ENCODE data around the gene NELFCD.

Gene NELFCD

DNA sequence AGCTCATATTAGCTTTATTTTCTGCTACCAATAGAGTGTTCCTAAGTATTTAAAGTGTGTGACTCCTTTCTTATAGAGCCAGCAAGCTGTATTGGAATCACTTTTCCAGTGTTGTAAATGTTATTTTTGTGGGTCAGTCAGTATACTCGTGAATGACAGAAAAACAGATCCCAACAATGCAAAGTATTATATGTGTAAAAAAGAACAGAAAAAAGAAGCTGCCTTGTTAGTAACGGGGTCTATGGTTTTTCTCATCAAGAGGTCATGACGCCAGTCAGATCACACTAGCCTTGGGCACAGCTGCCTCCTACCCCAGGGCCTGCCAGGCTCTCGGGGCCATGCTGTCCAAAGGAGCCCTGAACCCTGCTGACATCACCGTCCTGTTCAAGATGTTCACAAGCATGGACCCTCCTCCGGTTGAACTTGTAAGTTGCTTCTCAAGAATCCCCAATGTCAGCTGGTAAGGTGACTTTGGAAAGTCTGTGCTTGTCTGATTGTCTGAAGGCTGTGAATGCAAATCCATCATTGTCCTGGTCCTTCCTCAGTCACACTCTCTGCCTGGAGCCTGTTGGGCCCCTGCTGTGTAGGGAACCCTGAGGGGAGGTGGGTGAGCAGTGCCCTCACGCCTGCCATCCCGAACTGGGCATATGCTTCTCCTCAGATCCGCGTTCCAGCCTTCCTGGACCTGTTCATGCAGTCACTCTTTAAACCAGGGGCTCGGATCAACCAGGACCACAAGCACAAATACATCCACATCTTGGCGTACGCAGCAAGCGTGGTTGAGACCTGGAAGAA is 9.8 kb downstream of the NELFCD start:
- Histone ChIP-seq H3K9me3 (ENCODE audit: insufficient read depth, low read length, severe bottlenecking) (no peaks in the 10 kb centered on the region), H3K4me2 (ENCODE audit: insufficient read depth, low read length) (no peak overlapping the region), H2AFZ (ENCODE audit: low read depth, low read length) (no peak overlapping the region), H3K36me3 (ENCODE audit: insufficient read depth, low read length) (peaks cover 98% of the 10 kb centered on the region), H3K4me3 (ENCODE audit: low read depth in 1 of 2, low read length in 2 of 2) (no peak overlapping the region), H3K4me1 (ENCODE audit: insufficient read depth, low read length) (no peaks in the 10 kb centered on the region), H3K9ac (ENCODE audit: low read depth, low read length) (no peak overlapping the region), H4K20me1 (ENCODE audit: insufficient read depth, low read length) (peaks cover 36% of the 10 kb centered on the region; the same call in 1 of the 2 replicates), H3K27ac (ENCODE audit: low read length) (no peak overlapping the region), H3K27me3 (ENCODE audit: insufficient read depth, low read length, poor library complexity) (no peaks in the 10 kb centered on the region), H3K79me2 (ENCODE audit: insufficient read depth, low read length) (peaks cover 14% of the 10 kb centered on the region)
- no peak for DNase-seq
- no peak for ATAC-seq (ENCODE audit: insufficient read depth, low read depth)
- no peak for TF ChIP-seq EZH2 (IDR thresholded peaks at IDR 0.05; ENCODE audit: borderline replicate concordance, low read depth, low read length, severe bottlenecking)
- TF ChIP-seq, protein P1, sequence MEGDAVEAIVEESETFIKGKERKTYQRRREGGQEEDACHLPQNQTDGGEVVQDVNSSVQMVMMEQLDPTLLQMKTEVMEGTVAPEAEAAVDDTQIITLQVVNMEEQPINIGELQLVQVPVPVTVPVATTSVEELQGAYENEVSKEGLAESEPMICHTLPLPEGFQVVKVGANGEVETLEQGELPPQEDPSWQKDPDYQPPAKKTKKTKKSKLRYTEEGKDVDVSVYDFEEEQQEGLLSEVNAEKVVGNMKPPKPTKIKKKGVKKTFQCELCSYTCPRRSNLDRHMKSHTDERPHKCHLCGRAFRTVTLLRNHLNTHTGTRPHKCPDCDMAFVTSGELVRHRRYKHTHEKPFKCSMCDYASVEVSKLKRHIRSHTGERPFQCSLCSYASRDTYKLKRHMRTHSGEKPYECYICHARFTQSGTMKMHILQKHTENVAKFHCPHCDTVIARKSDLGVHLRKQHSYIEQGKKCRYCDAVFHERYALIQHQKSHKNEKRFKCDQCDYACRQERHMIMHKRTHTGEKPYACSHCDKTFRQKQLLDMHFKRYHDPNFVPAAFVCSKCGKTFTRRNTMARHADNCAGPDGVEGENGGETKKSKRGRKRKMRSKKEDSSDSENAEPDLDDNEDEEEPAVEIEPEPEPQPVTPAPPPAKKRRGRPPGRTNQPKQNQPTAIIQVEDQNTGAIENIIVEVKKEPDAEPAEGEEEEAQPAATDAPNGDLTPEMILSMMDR (IDR thresholded peaks at IDR 0.05; ENCODE audit: borderline replicate concordance, extremely low read depth, low read length, poor library complexity, severe bottlenecking): no peak

DNA sequence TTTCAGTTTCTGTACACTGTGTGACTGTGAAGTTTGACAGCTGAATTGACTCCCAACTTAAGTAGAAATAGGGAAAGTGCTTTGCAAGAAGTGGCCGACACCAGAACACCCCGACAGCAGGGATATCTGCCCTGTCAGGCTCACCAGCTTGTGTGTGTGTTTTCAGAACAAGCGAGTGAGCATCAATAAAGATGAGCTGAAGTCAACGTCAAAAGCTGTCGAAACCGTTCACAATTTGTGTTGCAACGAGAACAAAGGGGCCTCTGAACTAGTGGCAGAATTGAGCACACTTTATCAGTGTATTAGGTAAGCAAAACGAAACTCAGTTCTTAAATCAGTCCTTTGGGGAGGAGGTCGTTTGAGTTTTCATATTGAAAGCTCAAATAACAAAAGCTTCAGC is 10.7 kb downstream of the NELFCD start:
- Histone ChIP-seq H3K9me3 (ENCODE audit: insufficient read depth, low read length, severe bottlenecking) (no peaks in the 10 kb centered on the region), H3K27me3 (ENCODE audit: insufficient read depth, low read length, poor library complexity) (no peaks in the 10 kb centered on the region), H3K4me1 (ENCODE audit: insufficient read depth, low read length) (no peaks in the 10 kb centered on the region), H3K9ac (ENCODE audit: low read depth, low read length) (no peak overlapping the region), H3K4me2 (ENCODE audit: insufficient read depth, low read length) (no peak overlapping the region), H4K20me1 (ENCODE audit: insufficient read depth, low read length) (peaks cover 33% of the 10 kb centered on the region; the same call in 1 of the 2 replicates), H2AFZ (ENCODE audit: low read depth, low read length) (no peak overlapping the region), H3K79me2 (ENCODE audit: insufficient read depth, low read length) (peaks cover 5% of the 10 kb centered on the region; the same call in 1 of the 2 replicates), H3K27ac (ENCODE audit: low read length) (no peak overlapping the region), H3K36me3 (ENCODE audit: insufficient read depth, low read length) (peaks cover 95% of the 10 kb centered on the region), H3K4me3 (ENCODE audit: low read depth in 1 of 2, low read length in 2 of 2) (no peak overlapping the region)
- no peak for DNase-seq
- no peak for ATAC-seq (ENCODE audit: insufficient read depth, low read depth)
- no peak for TF ChIP-seq EZH2 (IDR thresholded peaks at IDR 0.05; ENCODE audit: borderline replicate concordance, low read depth, low read length, severe bottlenecking)
- TF ChIP-seq, protein P1 (IDR thresholded peaks at IDR 0.05; ENCODE audit: borderline replicate concordance, extremely low read depth, low read length, poor library complexity, severe bottlenecking): no peak

DNA sequence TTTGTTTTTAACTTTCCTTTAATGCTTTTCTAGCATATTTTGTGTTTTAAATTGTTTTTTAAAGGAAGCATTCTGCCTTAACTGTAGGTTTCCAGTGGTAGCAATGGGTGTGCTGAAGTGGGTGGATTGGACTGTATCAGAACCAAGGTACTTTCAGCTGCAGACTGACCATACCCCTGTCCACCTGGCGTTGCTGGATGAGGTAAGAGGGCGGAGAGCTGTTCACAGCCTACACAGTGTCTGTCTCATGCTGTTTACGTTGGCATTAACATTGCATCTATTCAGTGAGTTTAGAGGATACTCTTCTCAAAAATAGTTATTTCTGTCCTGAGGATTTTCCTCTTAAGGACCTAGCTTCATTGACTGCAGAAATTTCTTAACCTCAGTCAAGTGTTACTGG is 11.9 kb downstream of the NELFCD start:
- no peak overlapping the region for H3K4me3 ChIP-seq (ENCODE audit: low read depth in 1 of 2, low read length in 2 of 2)
- no peak for ATAC-seq (ENCODE audit: insufficient read depth, low read depth)
- H2AFZ ChIP-seq (ENCODE audit: low read depth, low read length): no peak overlapping the region
- TF ChIP-seq, protein P1 (IDR thresholded peaks at IDR 0.05; ENCODE audit: borderline replicate concordance, extremely low read depth, low read length, poor library complexity, severe bottlenecking): no peak
- TF ChIP-seq EZH2 (IDR thresholded peaks at IDR 0.05; ENCODE audit: borderline replicate concordance, low read depth, low read length, severe bottlenecking): no peak
- H3K27ac ChIP-seq (ENCODE audit: low read length): no peak overlapping the region
- H4K20me1 ChIP-seq (ENCODE audit: insufficient read depth, low read length): peaks cover 24% of the 10 kb centered on the region; the same call in 1 of the 2 replicates
- DNase-seq: no peak
- H3K9me3 ChIP-seq (ENCODE audit: insufficient read depth, low read length, severe bottlenecking): no peaks in the 10 kb centered on the region
- H3K79me2 ChIP-seq (ENCODE audit: insufficient read depth, low read length): no peaks in the 10 kb centered on the region
- no peaks in the 10 kb centered on the region for H3K27me3 ChIP-seq (ENCODE audit: insufficient read depth, low read length, poor library complexity)
- H3K9ac ChIP-seq (ENCODE audit: low read depth, low read length): no peak overlapping the region
- H3K4me1 ChIP-seq (ENCODE audit: insufficient read depth, low read length): no peaks in the 10 kb centered on the region
- peaks cover 83% of the 10 kb centered on the region for H3K36me3 ChIP-seq (ENCODE audit: insufficient read depth, low read length)
- H3K4me2 ChIP-seq (ENCODE audit: insufficient read depth, low read length): no peak overlapping the region
